WTC11 (cell line): ENCODE results near the gene DAND5.

Source experiments
- CTCF ChIP-seq: fragments of 200-600 bp; IDR thresholded peaks from 2 replicates; pipeline ENCODE4 v1.8.0; 2022; ENCODE audit warnings: antibody characterized with exemption
- JUN ChIP-seq: sonication (generic); formaldehyde crosslinking; IDR thresholded peaks from 2 replicates; pipeline ENCODE4 v1.8.0; 2023; ENCODE audit warnings: mild to moderate bottlenecking, missing genetic modification reagents
- MAX ChIP-seq: sonication (generic); formaldehyde crosslinking; IDR thresholded peaks from 2 replicates; pipeline ENCODE4 v1.8.0; 2022; ENCODE audit warnings: mild to moderate bottlenecking, missing genetic modification reagents
- ZMAT4 ChIP-seq: fragments of 250-450 bp; sonication (Bioruptor Pico); IDR thresholded peaks from 2 replicates; pipeline ENCODE4 v1.9.0; 2021; ENCODE audit warnings: mild to moderate bottlenecking
- ZNF219 ChIP-seq: sonication (generic); formaldehyde crosslinking; IDR thresholded peaks from 2 replicates; pipeline ENCODE4 v1.8.0; 2023; ENCODE audit warnings: missing genetic modification reagents, mild to moderate bottlenecking, borderline replicate concordance

GRCh38 chr19:13002166-13002898 lies 33.0 kb downstream of the DAND5 start:
- TF ChIP-seq ZMAT4 (CRISPR knock-in tag), result no peak
- no peak for TF ChIP-seq JUN
- TF ChIP-seq CTCF, result no peak
- TF ChIP-seq MAX, result no peak
- TF ChIP-seq ZNF219 (CRISPR knock-in tag), result no peak
